Middle frontal gyrus (tissue), 1 donor: ENCODE results near the gene PPFIA3.

Source experiments
- DNase-seq: peaks from one replicate; pipeline ENCODE4 v3.0.0-alpha.2; 2015; ENCODE audit warnings: low spot score; ENCODE audit errors: extremely low spot score

The PPFIA3 gene

DNA sequence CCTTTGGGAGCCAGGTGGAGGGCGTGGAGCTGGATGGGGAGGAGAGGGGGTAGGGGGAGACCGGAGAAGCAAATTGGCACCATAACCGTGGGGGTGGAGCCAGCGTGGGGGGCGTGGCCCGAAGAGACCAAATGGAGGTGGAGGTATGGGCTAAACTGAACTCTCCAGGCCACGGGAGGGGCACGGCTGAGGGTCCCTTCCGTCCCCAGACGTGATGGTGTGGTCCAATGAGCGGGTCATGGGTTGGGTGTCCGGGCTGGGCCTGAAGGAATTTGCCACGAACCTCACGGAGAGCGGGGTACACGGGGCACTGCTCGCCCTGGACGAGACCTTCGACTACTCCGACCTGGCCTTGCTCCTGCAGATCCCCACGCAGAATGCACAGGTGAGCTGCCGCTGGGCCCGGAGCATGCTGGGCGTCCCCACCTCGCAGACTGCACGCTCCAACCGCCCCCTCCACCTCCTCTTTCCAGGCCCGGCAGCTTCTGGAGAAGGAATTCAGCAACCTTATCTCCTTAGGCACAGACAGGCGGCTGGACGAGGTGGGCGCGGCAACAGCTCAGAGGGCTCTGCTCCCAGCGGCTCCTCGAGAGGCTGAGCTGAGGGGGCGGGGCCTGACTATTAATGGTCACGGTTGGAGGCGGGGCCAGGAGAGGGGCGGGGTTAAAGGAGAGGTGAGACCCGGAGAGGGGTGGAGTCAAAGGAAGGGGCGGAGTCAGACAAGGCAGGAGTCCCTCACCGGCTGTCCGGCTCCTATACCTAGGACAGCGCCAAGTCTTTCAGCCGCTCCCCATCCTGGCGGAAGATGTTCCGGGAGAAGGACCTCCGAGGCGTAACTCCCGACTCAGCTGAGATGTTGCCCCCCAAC lies 29.7 kb downstream of the PPFIA3 start:
- DNase-seq: peak; percentile 66

DNA sequence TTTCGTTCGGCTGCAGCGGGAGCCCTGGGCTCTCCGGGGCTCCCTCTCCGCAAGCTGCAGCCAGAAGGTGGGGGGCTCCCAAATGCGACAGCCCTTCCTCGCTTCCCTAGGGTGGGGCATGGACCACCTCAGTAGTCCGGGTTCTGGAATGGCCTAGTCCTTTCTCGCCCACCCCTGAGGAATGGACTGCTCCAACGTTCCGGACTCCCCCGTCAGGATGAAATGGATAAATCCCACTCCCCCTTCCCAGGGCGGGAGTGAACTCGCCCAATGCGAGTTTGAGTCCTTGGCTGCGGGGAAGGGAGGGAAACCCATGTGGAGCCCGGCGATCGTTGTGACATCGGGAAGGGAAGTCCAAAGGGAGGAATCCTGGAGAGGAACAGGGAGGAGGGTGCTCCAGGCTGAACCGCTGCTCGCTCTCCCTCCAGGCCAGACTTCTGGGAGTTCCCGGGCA lies 30.3 kb downstream of the PPFIA3 start:
- peak; percentile 46 for DNase-seq

DNA sequence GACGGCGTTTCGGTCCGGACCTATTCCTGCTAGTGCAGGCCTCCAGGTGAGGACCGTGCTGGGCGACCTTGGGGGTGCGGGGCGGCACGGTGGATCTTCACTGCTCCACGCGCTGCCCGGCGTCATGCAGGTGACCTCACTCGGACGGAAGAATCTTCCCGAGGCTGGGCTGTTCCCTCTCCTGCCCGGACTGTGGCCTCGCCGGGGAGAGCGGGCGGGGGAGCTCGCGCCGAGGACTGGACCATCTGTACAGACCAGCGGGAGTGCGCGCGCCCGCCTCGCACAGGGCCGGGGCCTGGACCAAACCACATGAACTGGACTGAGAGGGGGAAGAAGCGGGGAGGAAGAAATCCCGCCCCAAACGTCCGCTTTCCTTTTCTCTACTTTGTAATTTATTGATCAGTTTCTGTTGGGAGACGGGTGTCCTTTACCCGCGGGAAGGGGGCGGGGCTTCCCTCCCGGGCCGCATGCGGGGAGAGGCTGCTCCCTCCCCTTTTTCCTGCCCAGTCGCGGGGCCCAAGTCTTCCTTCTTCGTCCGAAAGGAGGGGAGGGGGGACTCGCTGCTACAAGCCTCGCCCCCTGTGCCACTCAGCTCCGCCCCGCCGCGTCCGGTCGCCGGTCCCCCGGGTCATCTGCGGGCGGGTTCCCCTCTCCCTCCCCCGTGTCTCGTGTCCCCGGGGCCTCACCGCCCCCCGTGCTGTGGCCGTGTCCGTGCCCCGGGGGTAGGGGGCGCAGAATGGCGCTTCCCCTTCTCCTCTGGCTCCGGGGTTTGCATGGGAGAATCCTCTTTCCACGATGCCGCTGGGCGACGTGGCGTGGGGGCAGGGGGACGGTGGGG lies 31.0 kb downstream of the PPFIA3 start:
- DNase-seq: peak; percentile 68

DNA sequence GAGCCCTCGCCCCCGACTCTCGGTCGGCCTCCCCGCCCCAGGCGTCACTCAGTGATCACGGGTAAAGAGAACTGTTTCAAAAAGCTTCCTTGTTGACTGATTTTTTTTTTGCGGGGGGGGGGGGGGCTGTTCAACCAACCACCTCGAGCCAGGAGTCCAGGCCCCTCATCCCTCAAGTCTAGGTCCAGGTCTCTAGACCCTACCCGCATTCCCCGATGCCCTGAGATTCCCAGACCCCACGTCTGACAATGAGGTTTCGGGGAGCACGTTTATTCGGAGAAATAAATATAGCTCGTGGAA lies 31.6 kb downstream of the PPFIA3 start:
- no peak for DNase-seq

DNA sequence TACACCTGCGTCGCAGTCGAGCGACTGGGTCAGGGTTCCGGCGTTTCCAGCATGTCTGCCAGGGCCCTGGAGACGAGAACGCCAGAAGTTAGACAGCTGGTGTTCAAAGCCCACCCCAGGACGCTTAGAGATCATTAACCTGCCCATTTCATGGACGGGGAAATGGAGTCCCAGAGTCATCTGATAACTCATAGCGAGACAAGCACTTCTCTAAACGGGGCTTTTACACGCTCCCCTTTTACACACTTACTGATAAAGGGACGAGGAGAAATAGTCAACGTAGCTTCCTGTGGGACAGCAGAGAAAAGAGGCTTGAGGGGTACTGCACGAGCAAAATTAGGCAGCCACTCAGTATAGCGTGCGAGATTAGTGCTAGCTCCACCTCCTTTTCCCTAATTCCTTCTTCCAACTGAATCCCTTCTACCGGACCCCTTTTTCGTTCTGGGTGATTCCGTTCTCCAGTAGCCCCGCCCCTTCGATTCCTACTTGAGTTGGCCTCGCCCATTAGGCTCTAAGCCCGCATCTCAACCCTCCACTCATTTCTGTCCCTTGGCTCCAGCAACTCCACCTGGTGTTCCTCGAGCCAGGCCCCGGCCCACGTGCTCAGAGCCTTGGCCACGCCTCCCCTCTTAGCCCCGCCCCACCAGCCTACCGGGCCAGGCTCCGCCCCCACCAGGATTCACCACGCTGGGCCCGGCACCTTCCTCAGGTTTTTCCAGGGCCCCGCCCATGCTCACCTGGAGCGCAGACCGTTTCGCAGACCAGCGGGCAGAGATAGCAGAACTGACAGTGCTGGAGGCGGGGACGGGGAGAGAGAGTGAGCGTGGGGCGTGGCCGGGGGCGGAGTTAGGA lies 32.1 kb downstream of the PPFIA3 start:
- no peak for DNase-seq

DNA sequence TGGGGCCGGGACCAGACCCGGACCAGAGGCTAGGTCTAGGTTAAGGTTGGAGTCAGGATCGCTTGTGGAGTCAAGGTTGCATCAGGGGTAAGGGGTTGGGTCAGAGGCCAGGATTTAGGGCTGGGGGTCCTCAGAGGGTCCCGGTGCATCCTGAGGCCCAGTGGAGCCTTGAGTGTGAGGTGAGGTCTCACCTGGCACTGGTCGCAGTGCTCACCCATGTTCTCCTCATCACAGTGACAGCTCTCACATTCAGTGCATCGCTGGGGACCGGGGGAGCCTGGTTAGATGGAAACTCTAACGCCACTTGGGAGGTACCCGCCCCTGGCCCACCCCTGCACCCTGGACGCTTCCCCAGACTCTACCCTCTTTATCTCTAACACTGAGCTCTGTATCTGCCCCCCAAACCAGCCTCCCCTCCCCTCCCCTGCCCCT lies 32.8 kb downstream of the PPFIA3 start:
- no peak for DNase-seq

DNA sequence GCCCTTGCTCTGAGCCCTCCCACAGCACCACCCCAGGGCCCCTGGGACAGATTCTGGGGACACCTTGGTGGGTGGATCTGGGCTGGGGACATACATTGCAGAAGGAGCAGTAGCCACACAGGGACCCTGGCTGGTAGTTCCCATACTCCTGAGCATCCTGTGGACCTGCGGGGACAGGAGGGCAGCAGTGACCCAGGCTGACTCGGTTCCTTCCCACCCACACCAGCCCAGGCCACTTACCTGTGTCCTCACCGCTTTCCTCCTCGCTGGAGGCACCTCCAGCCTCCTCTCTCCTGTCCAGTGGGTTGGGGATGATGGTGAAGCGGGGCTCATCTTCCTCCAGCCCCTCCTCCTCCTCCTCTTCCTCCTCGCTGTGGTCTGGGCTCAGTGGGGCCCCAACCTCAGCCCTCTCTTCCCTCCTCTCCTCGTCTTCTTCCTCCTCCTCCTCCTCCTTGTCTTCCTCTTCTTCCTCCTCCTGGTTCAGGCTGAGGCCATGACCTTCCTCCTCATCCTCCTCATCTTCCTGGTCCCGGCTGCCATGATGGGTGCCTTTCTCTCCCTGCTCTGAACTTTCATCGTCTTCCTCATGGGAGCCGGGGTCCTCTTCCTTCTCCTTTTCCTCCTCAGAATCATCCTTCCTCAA lies 33.9 kb downstream of the PPFIA3 start:
- no peak for DNase-seq

DNA sequence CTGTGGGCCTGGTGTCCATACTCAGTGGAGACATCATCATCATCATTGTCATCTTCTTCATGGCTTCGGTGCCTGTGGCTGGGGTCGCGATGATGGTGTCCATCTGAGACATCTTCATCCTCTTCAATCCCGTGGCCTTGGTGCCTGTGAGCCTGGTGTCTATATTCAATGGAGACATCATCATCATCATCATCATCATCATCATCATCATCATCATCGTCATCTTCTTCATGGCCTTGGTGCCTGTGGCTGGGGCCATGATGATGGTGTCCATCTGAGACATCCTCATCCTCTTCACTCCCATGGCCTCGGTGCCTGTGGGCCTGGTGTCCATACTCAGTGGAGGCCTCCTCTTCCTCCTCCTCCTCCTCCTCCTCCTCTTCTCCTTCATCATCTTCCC lies 34.9 kb downstream of the PPFIA3 start:
- no peak for DNase-seq

DNA sequence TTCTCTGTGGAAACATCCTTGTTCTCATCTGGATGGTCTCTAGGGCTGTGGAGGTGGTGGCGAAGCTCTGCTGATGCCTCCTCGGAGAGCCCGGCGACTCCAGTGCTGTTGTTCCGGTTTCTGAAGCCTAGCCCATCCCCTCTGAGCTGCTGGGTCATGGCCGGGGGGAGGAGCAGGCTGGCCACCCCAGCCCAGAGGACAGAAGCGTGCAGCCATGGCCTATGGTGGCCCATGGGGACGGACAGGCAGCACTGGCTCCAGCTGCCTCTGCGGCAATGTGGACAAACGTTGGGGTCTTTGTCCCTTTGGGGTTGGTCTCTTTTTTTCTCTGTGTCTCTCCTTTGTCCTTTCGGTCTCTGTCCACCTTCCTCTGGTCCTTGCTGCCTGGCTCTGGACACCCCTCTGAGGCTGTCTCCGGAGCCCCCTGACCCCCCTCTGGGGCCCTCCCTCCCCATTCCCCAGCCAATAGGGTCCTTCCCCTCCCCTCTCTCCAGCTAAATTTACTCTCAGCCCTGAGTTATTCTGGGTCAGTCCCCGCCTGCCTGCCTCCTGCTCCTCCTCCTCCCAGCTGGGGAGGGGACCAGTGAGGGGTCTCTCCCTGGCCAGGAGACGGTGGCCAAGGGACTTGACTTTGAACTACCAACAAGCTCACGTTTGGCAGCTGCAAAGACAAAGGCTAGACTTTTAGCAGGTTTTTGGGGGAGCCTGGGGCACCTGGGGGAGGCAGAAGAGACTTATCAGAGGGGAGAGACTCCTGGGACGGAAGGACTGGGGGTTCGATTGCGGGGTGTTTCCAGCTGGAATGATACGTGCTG lies 35.9 kb downstream of the PPFIA3 start, which contains the start of gene HRC:
HRC (minus strand) TSS at position 392 of the 815 bp plus-strand sequence; CDS start at position 233, 159 bp downstream.
- no peak for DNase-seq

DNA sequence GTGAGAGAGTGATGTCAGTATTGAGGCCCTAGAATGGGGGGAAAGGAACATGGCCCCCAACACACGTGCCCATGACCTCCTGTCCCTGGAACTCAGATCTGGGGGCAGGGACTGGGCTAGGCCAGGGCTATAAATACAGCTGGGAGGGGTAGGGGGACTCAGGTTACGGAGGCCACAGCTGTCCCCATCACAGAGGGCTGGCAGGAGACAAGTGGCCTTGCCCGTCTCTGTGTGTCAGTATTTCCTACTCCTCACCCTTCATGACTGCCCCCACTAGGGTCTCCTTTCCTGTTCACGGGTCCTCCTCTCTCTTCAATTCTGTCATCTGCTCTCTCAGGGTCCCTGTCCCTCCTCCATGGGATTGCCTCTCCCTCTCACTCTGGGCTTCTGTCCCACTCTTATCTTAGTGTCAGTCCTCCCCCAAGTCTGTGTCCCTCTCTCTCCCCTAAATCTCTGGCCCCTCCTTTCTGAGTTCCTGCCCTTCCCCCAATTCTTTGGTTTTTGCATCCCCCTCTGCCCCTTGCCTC lies 36.5 kb downstream of the PPFIA3 start:
- DNase-seq: no peak

DNA sequence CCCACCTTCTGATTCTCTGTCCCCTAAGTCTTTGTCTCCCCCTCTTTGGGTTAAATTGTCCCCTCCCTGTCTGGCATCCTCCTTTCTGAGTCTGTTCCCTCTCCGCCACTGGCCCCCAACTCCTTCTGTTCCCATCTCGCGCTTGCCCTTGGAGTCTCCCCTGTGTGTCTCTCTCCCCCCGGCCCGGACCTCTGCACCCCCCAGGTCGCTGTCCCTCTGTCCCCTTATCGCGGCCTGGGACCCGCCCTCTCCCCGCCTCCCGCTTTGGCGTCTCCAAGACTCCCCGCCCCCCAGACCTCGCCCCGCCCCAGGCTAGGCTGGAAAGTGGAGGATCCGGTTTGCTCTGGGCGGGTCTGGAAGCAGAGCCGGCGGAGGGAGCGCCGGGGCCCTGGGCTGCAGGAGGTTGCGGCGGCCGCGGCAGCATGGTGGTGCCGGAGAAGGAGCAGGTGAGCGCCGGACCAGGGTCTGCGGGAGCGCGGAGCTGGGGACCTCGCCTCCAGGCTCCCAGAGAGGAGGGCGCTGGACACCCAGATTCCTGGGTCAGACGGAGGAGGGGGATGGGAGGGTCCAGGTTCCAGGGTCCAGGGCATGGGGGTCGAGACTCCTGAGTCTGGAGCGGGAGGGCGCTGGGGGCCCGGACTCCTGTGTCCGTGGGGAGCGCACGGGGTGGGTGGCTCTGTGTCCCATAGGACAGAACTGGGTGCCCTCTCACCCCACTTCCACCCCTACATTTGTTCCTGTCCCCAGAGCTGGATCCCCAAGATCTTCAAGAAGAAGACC lies 38.3 kb downstream of the PPFIA3 start, which contains the start of gene TRPM4:
TRPM4 (plus strand) TSS at position 348 of the 780 bp plus-strand sequence; CDS start at position 423, 75 bp downstream.
- no peak for DNase-seq

DNA sequence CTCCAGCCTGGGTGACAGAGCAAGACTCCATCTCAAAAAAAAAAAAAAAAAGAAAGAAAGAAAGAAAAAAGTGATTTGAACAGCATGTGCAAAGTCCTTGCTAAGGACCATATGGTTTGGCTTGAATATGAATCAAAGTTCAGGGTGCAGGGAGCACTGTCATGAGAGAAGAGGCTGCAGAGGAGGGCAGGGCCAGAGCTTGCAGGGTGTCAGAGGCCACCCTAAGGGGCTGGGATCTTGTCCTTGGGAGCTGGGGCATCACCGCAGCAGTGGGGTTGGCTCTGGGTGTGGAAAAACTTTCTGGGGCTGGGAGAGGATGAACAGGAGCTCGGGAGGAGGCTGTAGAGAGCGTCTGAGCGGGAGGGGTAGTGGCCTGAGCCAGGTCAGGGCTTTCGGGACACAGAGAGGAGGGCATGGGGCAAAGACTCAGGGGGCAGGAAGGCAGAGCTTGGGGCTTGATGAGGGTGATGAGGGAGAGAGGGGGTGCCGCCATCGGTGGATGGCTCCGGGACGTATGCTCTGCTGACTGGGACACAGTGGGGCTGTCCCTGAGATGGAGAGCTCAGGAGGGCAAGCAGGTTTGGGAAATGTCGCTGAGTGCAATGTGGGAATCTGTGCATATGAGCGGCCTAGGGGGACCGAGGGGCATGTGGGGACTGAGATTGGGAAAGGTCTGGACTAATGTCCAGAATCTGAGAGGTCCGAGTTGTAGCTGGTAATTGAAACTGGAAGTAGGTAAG lies 41.3 kb downstream of the PPFIA3 start:
- no peak for DNase-seq

DNA sequence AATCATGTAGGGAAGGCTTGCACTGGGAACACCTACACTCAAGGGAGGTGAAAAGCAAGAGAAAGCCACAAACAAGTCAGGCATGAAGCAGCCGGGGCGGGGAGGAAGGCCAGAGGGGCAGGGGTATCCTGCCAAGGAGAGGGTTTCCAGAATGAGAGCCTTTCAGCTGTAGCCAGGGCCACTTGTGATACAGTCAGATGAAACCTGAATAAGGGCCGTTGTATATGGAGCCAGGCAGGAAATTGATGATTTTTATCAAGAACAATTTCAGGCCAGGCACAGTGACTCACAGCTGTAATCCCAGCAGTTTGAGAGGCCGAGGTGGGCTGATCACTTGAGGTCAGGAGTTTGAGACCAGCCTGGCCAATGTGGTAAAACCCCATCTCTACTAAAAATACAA lies 42.6 kb downstream of the PPFIA3 start:
- no peak for DNase-seq

DNA sequence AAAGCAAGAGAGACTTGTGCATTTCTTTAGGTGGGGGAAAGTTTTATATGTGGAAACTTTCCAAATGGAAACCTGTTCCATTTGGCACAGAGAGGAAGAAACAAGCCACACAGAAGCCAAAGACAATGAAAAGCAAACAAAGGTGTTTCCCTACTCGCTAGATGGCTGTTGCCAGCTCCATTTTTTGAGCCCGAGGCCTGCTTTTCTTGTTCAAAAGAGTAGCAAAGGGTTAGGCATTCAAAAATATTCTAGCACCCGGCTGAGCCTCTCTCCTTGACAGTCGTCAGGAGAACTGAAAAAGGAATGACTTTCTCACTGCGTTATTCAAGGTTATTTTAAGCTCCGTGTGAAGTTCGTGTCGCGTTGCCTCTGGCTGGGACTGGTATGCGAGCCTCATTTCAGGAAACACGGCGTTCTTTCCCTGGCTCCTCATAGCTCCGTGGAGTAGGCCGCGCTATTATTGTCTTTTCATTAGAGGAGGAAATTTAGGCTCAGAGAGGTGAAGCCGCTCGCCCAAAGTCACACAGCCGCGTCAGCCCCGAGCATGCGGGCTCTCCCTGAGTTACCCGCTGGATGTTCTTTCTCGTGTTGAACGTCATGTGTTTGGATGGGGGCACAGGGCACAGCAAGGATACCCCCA lies 45.9 kb downstream of the PPFIA3 start:
- DNase-seq: no peak

DNA sequence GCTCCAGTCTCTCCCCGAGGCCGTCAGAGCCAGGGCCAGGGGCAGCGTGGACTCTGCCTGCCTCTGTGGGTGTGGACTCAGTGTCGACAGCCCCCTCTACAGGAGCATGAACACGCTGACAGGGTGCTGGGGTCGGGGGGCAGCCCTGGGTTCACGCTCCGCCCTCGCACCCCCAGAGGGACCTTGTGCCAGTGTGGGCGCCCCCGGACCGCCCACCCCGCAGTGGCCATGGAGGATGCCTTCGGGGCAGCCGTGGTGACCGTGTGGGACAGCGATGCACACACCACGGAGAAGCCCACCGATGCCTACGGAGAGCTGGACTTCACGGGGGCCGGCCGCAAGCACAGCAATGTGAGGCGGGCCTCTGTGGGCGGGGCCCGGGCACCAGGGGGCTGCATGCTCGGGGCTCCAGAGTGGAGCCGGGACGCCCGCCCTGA lies 46.5 kb downstream of the PPFIA3 start:
- no peak for DNase-seq

DNA sequence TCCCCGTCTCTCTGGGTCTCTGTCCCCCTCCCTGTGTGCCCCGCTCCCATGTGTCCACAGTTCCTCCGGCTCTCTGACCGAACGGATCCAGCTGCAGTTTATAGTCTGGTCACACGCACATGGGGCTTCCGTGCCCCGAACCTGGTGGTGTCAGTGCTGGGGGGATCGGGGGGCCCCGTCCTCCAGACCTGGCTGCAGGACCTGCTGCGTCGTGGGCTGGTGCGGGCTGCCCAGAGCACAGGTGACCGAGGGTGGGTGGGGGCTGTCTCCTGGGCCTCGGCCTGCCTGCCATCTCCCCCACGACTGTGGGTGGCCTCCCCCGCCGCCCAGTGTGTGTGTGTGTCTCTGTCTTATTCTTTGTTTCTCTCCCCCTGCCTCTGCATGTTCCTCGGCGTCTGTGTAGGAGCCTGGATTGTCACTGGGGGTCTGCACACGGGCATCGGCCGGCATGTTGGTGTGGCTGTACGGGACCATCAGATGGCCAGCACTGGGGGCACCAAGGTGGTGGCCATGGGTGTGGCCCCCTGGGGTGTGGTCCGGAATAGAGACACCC lies 48.6 kb downstream of the PPFIA3 start:
- no peak for DNase-seq

DNA sequence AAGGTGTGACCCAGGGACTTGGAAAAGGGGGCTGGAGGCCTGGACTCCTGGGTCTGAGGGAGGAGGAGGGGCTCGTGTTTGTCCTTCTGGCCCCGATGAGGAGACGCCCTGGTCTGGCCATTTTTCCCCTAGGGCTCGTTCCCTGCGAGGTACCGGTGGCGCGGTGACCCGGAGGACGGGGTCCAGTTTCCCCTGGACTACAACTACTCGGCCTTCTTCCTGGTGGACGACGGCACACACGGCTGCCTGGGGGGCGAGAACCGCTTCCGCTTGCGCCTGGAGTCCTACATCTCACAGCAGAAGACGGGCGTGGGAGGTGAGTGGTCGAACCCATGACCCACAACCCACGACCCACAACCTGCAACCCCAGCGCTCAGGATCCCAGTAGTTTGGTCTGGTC lies 49.1 kb downstream of the PPFIA3 start:
- DNase-seq: no peak
